HepG2 (cell line): ENCODE data around the gene CBL. TPM values are rescaled to one million over a fixed set of nuclear protein-coding genes. Genes with fewer than 3 reads are reported as not detected.

ENCODE experiments used
- AGO2 ChIP-seq: fragments of 200-400 bp; formaldehyde crosslinking; optimal IDR thresholded peaks from 2 replicates; pipeline ENCODE3; 2017; ENCODE audit warnings: mild to moderate bottlenecking, low read depth, low read length, moderate library complexity
- DR1 ChIP-seq: sonication (generic); formaldehyde crosslinking; IDR thresholded peaks from 2 replicates; pipeline ENCODE4 v1.8.0; 2021; ENCODE audit warnings: mild to moderate bottlenecking, missing genetic modification reagents, inconsistent platforms
- HMGXB4 ChIP-seq, 2 experiments: sonication (generic) in 1 of 2; formaldehyde crosslinking in 1 of 2; IDR thresholded peaks; 2 replicates each; pipeline versions ENCODE4 v1.4.0 to v1.6.1; 2018 to 2020; ENCODE audit warnings: missing genetic modification reagents in 2 of 2, borderline replicate concordance in 1 of 2, low read depth in 1 of 2, mild to moderate bottlenecking in 1 of 2, missing biosample characterization in 1 of 2
- HNRNPLL ChIP-seq: fragments of 200-400 bp; formaldehyde crosslinking; IDR thresholded peaks from 2 replicates; pipeline ENCODE4 v1.6.1; 2017; ENCODE audit warnings: mild to moderate bottlenecking, low read depth, low read length; ENCODE audit not compliant: poor library complexity, severe bottlenecking
- KDM5B ChIP-seq: sonication (generic); formaldehyde crosslinking; IDR thresholded peaks from 2 replicates; pipeline ENCODE4 v1.4.0; 2020; ENCODE audit warnings: missing genetic modification reagents, mild to moderate bottlenecking, borderline replicate concordance
- KMT2A ChIP-seq: sonication (generic); formaldehyde crosslinking; IDR thresholded peaks from 2 replicates; pipeline ENCODE4 v1.4.0; 2020; ENCODE audit warnings: missing genetic modification reagents
- PATZ1 ChIP-seq: sonication (generic); formaldehyde crosslinking; IDR thresholded peaks from 2 replicates; pipeline ENCODE4 v1.4.0; 2020; ENCODE audit warnings: missing genetic modification reagents
- RAD21 ChIP-seq: fragments of 450-650 bp; formaldehyde crosslinking; IDR thresholded peaks from 2 replicates; pipeline ENCODE4 v1.5.0; 2020; ENCODE audit warnings: mild to moderate bottlenecking
- SALL2 ChIP-seq: sonication (generic); formaldehyde crosslinking; IDR thresholded peaks from 2 replicates; pipeline ENCODE4 v1.8.1; 2023; ENCODE audit warnings: mild to moderate bottlenecking, missing genetic modification reagents, inconsistent platforms
- TCF7 ChIP-seq: sonication (generic); IDR thresholded peaks from 2 replicates; pipeline ENCODE4 v1.6.1; 2016; ENCODE audit warnings: antibody characterized with exemption, low read depth
- ZBTB25 ChIP-seq: IDR thresholded peaks from 2 replicates; pipeline ENCODE4 v1.6.1; 2018; ENCODE audit warnings: missing genetic modification reagents
- ZBTB4 ChIP-seq: sonication (generic); formaldehyde crosslinking; IDR thresholded peaks from 2 replicates; pipeline ENCODE4 v1.4.0; 2020; ENCODE audit warnings: missing genetic modification reagents, mild to moderate bottlenecking, borderline replicate concordance
- ZFY ChIP-seq: sonication (generic); formaldehyde crosslinking; IDR thresholded peaks from 2 replicates; pipeline ENCODE4 v1.4.0; 2020; ENCODE audit warnings: missing genetic modification reagents
- ZNF446 ChIP-seq: sonication (generic); formaldehyde crosslinking; IDR thresholded peaks from 2 replicates; pipeline ENCODE4 v1.5.0; 2020; ENCODE audit warnings: mild to moderate bottlenecking, missing genetic modification reagents
- ZNF639 ChIP-seq: conservative IDR thresholded peaks from 2 replicates; pipeline ENCODE4 v1.6.1; 2018; ENCODE audit warnings: missing genetic modification reagents
- ZSCAN31 ChIP-seq: sonication (generic); formaldehyde crosslinking; IDR thresholded peaks from 2 replicates; pipeline ENCODE4 v1.5.0; 2020; ENCODE audit warnings: low read depth, mild to moderate bottlenecking, missing genetic modification reagents
- polyA plus RNA-seq, 8 experiments: library from polyadenylated mRNA; depleted of rRNA in 3 of 8; stranded (reverse) in 7 of 8; unstranded in 1 of 8; fragments of >200 nt; fragmentation: Illumina TruSeq in 4 of 8; extraction: Trizol in 4 of 8; gene quantifications; 2 replicates each; pipeline versions ENCODE4 v1.2.1 to v1.2.3, GENCODE V29; 2011 to 2016; ENCODE audit warnings: low read depth in 4 of 8, missing spikeins in 1 of 8, mixed read lengths in 1 of 8; ENCODE audit not compliant: insufficient read depth in 1 of 8
- total RNA-seq, 5 experiments: library from RNA; depleted of rRNA; stranded (reverse); fragments of >200 nt; fragmentation: Illumina TruSeq; extraction: Trizol; gene quantifications; 2 replicates each; pipeline ENCODE4 v1.2.3, GENCODE V29; 2016; ENCODE audit warnings: low read depth in 1 of 5

Gene CBL
- total and polyA plus RNA-seq, 2 of the 13 experiments (the other 11 are each of a cell fraction or from before 2014, with no cell fraction given): 6.6 to 7.4 TPM

- peak; percentile 71 for TF ChIP-seq PATZ1 (CRISPR knock-in tag)
- TF ChIP-seq RAD21: peak; percentile 76
- no peak for TF ChIP-seq ZBTB4 (CRISPR knock-in tag)
- TF ChIP-seq KMT2A (CRISPR knock-in tag): peak; percentile 36; the same call in 1 of the 2 replicates
- TF ChIP-seq ZNF446 (CRISPR knock-in tag): no peak
- TF ChIP-seq TCF7: no peak
- 0 out of 2 replicates have a peak, but pooled peaks have one; percentile 19 for TF ChIP-seq DR1 (CRISPR knock-in tag)
- peak; percentile 73 for TF ChIP-seq AGO2
- TF ChIP-seq ZFY (CRISPR knock-in tag): peak; percentile 65; the same call in 1 of the 2 replicates
- peak; percentile 81; the same call in 1 of the 2 replicates for TF ChIP-seq KDM5B (CRISPR knock-in tag)
- TF ChIP-seq HMGXB4 (CRISPR knock-in tag; IDR thresholded peaks at IDR 0.05; ENCODE audit: borderline replicate concordance in 1 of 2, low read depth in 1 of 2): peak; percentile 76 to 81; a peak in 3 of 4 replicates
- TF ChIP-seq ZSCAN31 (CRISPR knock-in tag): 0 out of 2 replicates have a peak, but pooled peaks have one; percentile 43
- TF ChIP-seq HNRNPLL: peak; percentile 31
- 0 out of 2 replicates have a peak, but pooled peaks have one; percentile 33 for TF ChIP-seq ZNF639 (CRISPR knock-in tag)
- peak; percentile 15; the same call in 1 of the 2 replicates for TF ChIP-seq ZBTB25 (CRISPR knock-in tag)
- peak; percentile 65; the same call in 1 of the 2 replicates for TF ChIP-seq SALL2 (CRISPR knock-in tag)
Observed at GRCh38 chr11:119339589-119340334, 133.6 kb downstream of the CBL start (continued).
